Measurements from ENCODE around the gene PLEKHJ1.

DNA sequence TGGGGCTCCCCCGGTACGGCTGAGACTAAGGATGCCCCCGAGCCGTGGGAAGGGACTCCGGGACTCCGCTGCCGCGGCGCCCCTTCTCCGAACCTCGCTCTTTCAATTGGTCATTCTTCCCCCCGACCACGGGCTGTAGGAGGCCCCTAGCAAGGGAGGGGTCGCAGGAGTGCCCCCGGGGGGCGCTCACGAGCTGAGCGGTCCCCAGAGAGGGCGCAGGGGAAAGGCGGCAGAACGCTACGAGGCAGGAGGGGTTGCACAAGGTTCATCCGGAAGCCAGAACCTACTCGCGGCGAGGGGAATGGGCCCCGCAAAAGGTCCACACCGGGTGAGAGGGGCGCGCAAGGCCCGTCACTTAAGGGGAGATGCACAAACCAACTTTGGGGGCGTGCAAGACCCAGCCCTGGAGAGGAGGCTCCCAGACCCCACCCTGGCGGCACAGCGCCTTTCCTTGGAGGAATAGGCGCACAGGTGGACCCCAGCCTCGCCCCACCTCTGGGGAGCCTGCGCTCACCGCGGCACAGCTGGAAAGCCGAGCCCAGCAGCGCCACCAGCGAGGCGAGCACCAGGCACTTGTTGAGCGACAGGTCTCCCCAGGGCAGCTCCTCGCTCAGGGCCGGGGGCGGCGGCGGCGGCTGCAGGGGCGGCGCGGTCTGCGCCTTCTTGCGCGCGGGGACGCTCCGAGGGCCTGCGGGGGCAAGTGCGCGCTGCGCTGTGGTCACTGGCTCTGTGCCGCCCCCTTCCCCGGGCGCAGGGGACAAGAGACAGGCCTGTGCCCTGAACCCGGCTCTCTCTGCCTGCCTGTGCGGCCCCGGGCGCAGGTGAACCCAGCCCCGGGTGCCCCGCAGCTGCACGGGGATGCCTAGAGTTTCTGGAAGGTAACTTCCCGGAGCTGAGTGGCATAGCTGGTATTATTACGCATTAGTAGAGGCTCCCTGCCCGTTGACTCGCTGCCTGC is 17.3 kb upstream of the PLEKHJ1 start:
- TF ChIP-seq, protein P1, sequence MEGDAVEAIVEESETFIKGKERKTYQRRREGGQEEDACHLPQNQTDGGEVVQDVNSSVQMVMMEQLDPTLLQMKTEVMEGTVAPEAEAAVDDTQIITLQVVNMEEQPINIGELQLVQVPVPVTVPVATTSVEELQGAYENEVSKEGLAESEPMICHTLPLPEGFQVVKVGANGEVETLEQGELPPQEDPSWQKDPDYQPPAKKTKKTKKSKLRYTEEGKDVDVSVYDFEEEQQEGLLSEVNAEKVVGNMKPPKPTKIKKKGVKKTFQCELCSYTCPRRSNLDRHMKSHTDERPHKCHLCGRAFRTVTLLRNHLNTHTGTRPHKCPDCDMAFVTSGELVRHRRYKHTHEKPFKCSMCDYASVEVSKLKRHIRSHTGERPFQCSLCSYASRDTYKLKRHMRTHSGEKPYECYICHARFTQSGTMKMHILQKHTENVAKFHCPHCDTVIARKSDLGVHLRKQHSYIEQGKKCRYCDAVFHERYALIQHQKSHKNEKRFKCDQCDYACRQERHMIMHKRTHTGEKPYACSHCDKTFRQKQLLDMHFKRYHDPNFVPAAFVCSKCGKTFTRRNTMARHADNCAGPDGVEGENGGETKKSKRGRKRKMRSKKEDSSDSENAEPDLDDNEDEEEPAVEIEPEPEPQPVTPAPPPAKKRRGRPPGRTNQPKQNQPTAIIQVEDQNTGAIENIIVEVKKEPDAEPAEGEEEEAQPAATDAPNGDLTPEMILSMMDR (IDR thresholded peaks at IDR 0.05; ENCODE audit: poor library complexity, severe bottlenecking): no peak
- TF ChIP-seq EP300 (conservative IDR thresholded peaks at IDR 0.05; ENCODE audit: poor library complexity, severe bottlenecking) (no peak), RAD21 (conservative IDR thresholded peaks at IDR 0.05) (no peak), POLR2AphosphoS5 (IDR thresholded peaks at IDR 0.05) (no peak), MXI1 (conservative IDR thresholded peaks at IDR 0.05; ENCODE audit: poor library complexity, severe bottlenecking) (no peak), EZH2 (IDR thresholded peaks at IDR 0.05; ENCODE audit: borderline replicate concordance, insufficient read depth, low read length, poor library complexity, severe bottlenecking) (no peak)

Measured in neural cell (in vitro differentiated cells).